GM12891 (cell line): ENCODE results near the gene TMTC1. TPM values are rescaled to one million over a fixed set of nuclear protein-coding genes. Genes with fewer than 3 reads are reported as not detected.
"Not testable (repeated sequence)": the region's sequence is repeated elsewhere in the genome, so short reads cannot be mapped to it uniquely, and the experiment has no call there.

Source experiments
- DNase-seq: peaks from one replicate; pipeline ENCODE4 v3.0.0; 2011; ENCODE audit warnings: low spot score; ENCODE audit not compliant: insufficient read length
- FAIRE-seq: peaks from 2 replicates; lab custom pipeline; 2011; peaks lifted over from hg19 to GRCh38; lab: Jason Lieb, UNC
- PAX5 ChIP-seq: IDR thresholded peaks from 2 replicates; pipeline ENCODE4 v1.6.1; 2011; ENCODE audit warnings: low read length, moderate library complexity, mild to moderate bottlenecking; ENCODE audit not compliant: insufficient read depth, severe bottlenecking
- POLR2A ChIP-seq: IDR thresholded peaks from 2 replicates; pipeline ENCODE4 v1.6.1; 2011; ENCODE audit warnings: low read depth, low read length, control low read depth
- POLR2AphosphoS5 ChIP-seq: IDR thresholded peaks from 2 replicates; pipeline ENCODE4 v1.6.1; 2011; ENCODE audit warnings: low read depth, low read length, control low read depth
- POU2F2 ChIP-seq: IDR thresholded peaks from 2 replicates; pipeline ENCODE4 v1.6.1; 2011; ENCODE audit warnings: low read depth, mild to moderate bottlenecking, control low read depth, low read length, moderate library complexity
- SPI1 ChIP-seq: IDR thresholded peaks from 2 replicates; pipeline ENCODE4 v1.6.1; 2011; ENCODE audit warnings: low read depth, low read length, control low read depth
- TAF1 ChIP-seq: IDR thresholded peaks from 2 replicates; pipeline ENCODE4 v1.6.1; 2011; ENCODE audit warnings: low read depth, low read length, control low read depth
- polyA plus RNA-seq: library from polyadenylated mRNA; unstranded; fragments of >200 nt; gene quantifications from one replicate; pipeline ENCODE4 v1.2.1, GENCODE V29; 2012; ENCODE audit warnings: low read depth, missing spikeins, inconsistent platforms; ENCODE audit not compliant: missing spikeins

Gene TMTC1
- polyA plus RNA-seq, result 0.10 TPM

DNA sequence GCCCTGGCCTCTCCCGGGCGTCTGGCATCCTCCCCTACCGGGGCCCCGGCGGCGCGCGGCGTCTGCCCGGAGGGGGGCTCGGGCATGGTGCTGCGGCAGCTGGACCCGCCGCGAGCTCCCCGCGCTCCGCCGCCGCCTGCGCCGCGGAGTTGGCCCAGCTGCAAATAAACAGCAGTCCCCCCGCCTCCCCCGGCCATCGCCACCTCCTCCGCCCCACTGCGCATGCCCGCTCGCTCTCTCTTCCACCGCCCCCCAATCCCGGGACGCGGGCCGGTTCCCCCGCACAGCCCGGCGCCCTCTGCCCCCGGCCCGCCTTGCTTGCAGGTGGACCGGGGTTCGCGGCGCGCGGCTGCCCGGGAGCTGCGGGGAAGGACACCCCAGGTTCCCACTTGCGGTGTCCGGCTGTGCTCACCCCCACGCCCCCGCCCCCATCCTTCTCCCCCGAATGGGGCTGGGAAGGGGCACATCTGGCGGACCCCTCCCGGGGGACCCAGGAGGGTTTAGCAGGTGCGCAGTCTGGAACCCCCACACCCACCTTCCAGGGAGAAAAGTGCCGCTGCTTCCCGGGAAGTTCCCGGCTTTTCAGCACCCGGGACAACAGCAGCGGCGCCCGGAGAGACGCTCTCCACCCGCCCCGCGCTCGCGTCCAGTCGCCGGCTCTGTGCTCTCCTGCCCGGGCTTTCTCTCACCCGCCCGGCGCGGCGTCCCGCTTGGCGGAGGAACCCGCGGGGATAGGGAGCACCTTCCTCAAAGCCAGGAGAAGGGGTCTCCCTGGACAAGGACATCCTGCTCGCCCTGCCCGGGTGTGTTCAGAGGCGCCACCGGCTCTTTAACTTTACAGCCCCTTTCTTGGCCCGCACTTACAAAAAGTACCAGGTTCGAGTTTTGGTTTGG, at the start of gene TMTC1:
Gene TMTC1 (minus strand): TSS at position 170 of the 894 bp plus-strand sequence. CDS start 191 bp downstream, outside the sequence.
- FAIRE-seq, result no peak
- no peak for DNase-seq

DNA sequence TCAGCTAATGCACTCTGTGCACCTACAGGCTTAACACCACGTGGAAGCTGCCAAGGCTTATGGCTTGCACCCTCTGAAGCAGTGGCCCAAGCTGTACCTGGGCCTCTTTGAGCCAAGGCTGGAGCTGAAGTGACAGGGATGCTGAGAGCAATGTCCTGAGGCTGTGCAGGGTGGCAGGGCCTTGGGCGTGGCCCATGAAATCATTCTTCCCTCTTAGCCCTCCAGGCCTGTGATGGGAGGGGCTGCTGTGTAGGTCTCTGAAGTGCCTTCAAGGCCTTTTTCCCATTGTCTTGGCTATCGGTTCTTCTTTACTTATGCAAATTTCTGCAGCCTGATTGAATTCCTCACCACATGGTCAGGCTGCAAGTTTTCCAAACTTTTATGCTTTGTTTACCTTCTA, 47.4 kb upstream of the TMTC1 start:
- no peak for TF ChIP-seq POU2F2
- FAIRE-seq (no peak), DNase-seq (no peak)

More for the DNA sequence above, at the start of gene TMTC1:
- TF ChIP-seq TAF1 (no peak), PAX5 (no peak), POU2F2 (no peak), POLR2AphosphoS5 (no peak), SPI1 (no peak), POLR2A (no peak)

DNA sequence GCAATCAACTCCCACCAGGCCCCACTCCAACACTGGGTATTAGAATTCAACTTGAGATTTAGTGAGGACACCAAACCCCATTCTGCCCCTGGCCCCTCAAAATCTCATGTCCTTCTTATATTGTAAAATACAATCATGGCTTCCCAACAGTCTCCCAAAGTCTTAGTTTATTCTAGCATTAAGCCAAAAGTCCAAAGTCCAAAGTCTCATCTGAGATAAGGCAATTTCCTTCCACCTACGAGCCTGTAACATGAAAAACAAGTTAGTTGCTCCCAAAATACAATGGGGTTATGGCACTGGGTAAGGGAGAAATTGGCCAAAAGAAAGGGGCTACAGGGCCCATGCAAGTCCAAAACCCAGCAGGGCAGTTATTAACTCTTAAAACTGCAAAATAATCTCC, 46.6 kb upstream of the TMTC1 start:
- FAIRE-seq (no peak), DNase-seq (no peak)
- TF ChIP-seq POU2F2, result no peak
- TF ChIP-seq POLR2A, result no peak
- TF ChIP-seq POLR2AphosphoS5, result no peak
- no peak for TF ChIP-seq TAF1
- no peak for TF ChIP-seq PAX5
- no peak for TF ChIP-seq SPI1

DNA sequence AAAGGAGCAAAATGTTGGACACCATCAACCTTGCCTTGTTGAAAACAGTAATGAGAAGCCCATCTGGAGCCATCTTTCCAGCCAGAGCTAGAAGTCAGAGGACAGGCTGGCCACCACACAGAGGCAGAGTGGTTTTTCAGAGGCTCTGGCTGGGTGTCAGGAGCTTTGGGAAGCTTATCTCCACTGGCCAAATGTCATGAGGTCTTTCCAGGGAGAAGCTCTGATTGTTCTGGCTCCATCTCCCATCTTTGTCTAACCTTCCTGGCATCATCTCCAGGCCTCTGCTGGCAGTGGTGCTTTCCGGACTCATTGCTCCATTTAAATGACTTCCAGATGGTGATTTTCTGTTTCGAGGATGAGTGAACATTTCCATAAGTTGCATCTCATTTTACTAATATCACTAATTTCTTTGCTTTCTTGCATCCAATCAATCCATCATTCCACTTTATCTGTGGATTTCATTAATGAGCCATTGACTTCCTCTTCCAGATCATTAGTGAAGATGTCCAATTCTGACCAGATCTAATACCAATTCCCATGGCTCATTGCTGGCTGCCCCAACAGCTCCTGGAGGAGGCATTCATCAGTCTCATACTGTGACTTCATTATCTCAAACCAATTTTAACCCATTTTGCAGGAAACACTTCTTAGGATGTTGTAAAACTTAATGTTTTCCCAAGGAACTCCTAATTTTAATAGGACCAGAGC, 35.3 kb upstream of the TMTC1 start:
- DNase-seq (no peak), FAIRE-seq (no peak)
- TF ChIP-seq POLR2A (no peak), POLR2AphosphoS5 (no peak), POU2F2 (no peak), PAX5 (no peak), TAF1 (no peak), SPI1 (no peak)

DNA sequence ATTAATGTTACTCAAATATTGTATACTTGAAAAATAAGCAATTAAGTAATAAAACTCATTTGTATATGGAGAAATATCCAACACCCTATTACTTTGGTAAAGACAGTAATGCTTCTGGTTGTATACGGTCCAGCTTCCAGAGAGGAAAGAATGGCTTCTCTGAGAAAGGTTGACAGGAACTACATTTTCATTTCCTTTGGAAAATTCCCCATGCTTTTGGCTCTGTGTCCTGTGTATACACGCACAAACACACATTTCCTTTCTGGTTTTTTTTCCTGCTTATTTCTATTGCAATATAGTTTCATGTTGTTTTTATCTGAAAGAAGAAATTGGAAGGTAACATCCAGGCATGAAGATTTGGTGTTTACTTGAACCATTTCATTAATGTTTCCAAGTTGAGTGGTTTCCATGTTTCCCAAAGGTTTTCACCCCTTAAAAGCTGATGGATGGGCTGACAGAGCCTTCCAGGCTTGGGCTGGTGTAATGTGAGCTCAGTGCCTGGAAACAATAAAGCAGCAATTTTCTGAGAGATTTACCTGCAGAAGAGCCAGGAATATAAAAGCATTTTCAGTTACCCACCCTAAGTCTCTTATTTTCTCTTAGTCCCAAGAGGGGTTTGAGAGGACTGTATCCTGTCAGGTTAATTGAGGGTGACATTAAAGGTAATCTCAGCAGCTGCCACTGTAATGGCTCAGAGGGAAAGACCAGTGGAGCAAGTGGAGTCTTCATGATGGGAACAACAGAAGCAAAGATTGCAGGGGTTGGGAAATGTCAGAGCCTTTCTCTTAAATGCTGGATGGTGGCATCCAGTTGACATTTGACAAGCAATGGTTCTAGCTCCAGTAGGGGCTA, 33.4 kb upstream of the TMTC1 start:
- no peak for FAIRE-seq
- TF ChIP-seq POLR2A, result no peak
- TF ChIP-seq POLR2AphosphoS5, result no peak
- no peak for TF ChIP-seq TAF1
- TF ChIP-seq PAX5, result no peak
- no peak for TF ChIP-seq POU2F2
- TF ChIP-seq SPI1, result no peak
- DNase-seq, result no peak

DNA sequence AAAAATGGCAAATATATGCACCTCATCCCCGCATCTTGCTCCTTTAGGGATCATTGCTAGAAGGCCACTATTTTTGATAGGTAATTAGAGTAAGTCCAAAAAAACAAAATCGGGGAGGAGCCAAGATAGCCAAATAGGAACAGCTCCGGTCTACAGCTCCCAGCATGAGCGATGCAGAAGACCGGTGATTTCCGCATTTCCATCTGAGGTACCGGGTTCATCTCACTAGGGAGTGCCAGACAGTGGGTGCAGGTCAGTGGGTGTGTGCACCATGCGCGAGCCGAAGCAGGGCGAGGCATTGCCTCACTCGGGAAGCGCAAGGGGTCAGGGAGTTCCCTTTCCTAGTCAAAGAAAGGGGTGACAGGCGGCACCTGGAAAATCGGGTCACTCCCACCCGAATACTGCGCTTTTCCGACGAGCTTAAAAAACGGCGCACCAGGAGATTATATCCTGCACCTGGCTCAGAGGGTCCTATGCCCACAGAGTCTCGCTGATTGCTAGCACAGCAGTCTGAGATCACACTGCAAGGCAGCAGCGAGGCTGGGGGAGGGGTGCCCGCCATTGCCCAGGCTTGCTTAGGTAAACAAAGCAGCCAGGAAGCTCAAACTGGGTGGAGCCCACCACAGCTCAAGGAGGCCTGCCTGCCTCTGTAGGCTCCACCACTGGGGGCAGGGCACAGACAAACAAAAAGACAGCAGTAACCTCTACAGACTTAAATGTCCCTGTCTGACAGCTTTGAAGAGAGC, 26.0 kb upstream of the TMTC1 start:
- FAIRE-seq, DNase-seq: not testable (repeated sequence)

DNA sequence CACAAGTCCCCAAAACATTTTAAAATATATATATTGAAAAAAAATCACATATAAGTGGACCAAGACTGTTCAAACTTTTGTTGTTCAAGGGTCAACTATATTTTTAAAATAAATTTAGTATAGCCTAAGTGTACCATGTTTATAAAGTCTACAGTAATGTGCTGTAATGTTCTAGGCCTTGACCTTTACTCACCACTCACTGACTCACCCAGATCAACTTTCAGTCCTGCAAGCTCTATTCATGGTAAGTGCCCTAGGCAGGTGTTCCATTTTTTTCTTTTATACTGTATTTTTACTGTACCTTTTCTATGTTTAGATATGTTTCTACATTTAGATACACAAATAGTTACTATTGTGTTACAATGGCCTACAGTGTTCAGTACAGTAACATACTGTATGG, 23.4 kb upstream of the TMTC1 start:
- no peak for FAIRE-seq
- DNase-seq, result no peak
- TF ChIP-seq POLR2AphosphoS5, result no peak
- TF ChIP-seq TAF1, result no peak
- TF ChIP-seq PAX5, result no peak
- TF ChIP-seq SPI1, result no peak

DNA sequence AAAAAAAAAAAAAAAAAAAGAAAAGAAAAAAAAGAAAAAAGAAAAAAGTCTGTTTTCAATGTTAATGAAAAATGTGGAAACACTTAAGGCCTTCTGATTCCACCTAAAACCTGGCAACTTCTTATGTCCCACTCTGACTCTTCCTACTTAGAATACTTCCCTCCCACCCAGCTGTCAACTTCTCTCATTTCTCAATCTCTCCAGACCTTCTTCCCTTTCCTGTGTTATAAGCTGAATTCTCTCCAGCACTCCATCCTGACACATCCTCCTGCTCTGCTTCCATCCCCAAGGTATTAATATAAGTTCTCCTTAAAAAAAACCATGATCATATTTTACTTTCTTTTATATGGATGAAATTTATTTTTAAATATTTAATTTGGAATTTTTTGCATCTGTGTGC, 20.3 kb upstream of the TMTC1 start:
- TF ChIP-seq POLR2A (no peak), POU2F2 (no peak), SPI1 (no peak), POLR2AphosphoS5 (no peak), TAF1 (no peak), PAX5 (no peak)
- FAIRE-seq, result no peak
- no peak for DNase-seq

DNA sequence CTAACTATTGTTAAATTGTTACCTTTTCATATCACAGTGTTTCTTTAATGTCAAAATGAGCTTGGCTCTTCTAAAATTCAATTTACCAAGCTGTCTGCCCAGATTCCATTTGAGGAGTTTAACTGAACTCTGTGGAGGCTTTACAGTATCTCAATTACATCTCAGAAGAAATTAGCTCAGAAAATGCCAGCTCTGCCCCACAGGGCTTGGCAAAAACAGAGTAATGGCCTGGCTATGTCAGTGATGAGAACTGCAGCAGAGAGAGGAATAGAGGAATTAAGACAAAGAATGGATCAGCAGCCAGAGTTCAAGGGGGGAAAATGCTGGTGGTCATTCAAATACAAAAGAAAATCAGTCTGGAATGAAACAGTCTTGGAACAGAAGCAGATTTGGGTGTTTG, 15.8 kb upstream of the TMTC1 start:
- no peak for FAIRE-seq
- no peak for TF ChIP-seq SPI1
- no peak for TF ChIP-seq POLR2A
- TF ChIP-seq POLR2AphosphoS5, result no peak
- no peak for TF ChIP-seq POU2F2
- TF ChIP-seq TAF1, result no peak
- no peak for TF ChIP-seq PAX5
- no peak for DNase-seq
